Urothelium cell line (cell line): ENCODE data around the gene SF3A2.
"Not testable (repeated sequence)": the region's sequence is repeated elsewhere in the genome, so short reads cannot be mapped to it uniquely, and the experiment has no call there.

Experiments
- DNase-seq: peaks from one replicate; pipeline ENCODE4 v3.0.0; 2011; ENCODE audit warnings: low spot score, mixed read lengths
- FAIRE-seq: peaks from 2 replicates; lab custom pipeline; 2011; peaks lifted over from hg19 to GRCh38; lab: Jason Lieb, UNC

The SF3A2 gene

GRCh38 chr19:2271234-2272103 lies 34.8 kb downstream of the SF3A2 start:
- FAIRE-seq (no peak), DNase-seq (no peak)

GRCh38 chr19:2273356-2274184 lies 36.9 kb downstream of the SF3A2 start:
- no peak for FAIRE-seq
- peak; percentile 85 for DNase-seq

- DNase-seq (no peak), FAIRE-seq (no peak)
These were observed 37.6 kb downstream of the SF3A2 start for GRCh38 chr19:2274185-2274711.

- DNase-seq (peak; percentile 38), FAIRE-seq (no peak)
These were observed 38.4 kb downstream of the SF3A2 start for GRCh38 chr19:2274931-2275535.

GRCh38 chr19:2275588-2276428 lies 39.2 kb downstream of the SF3A2 start:
- FAIRE-seq (no peak), DNase-seq (no peak)

- no peak for DNase-seq
- FAIRE-seq = no peak
These were observed 39.9 kb downstream of the SF3A2 start for GRCh38 chr19:2276429-2276986.

- DNase-seq = no peak
- FAIRE-seq = no peak
These were observed 40.5 kb downstream of the SF3A2 start for GRCh38 chr19:2277138-2277537.

GRCh38 chr19:2278459-2279158 lies 42.0 kb downstream of the SF3A2 start:
- DNase-seq (no peak), FAIRE-seq (no peak)

GRCh38 chr19:2280633-2281264 lies 44.1 kb downstream of the SF3A2 start:
- FAIRE-seq (no peak), DNase-seq (no peak)

GRCh38 chr19:2281265-2282061 lies 44.8 kb downstream of the SF3A2 start:
- DNase-seq, FAIRE-seq: not testable (repeated sequence)

- FAIRE-seq (no peak), DNase-seq (no peak)
These were observed 45.6 kb downstream of the SF3A2 start, which contains the start of gene PEAK3 for GRCh38 chr19:2282062-2282861. Gene PEAK3, minus strand, starts transcription at chr19:2282175. Its CDS starts 1,244 bp downstream, at chr19:2280931.

- DNase-seq (no peak), FAIRE-seq (no peak)
These were observed 46.2 kb downstream of the SF3A2 start for GRCh38 chr19:2282862-2283237.

GRCh38 chr19:2283835-2284507 lies 47.3 kb downstream of the SF3A2 start:
- no peak for FAIRE-seq

GRCh38 chr19:2286402-2287140 lies 49.9 kb downstream of the SF3A2 start:
- FAIRE-seq = no peak
- no peak for DNase-seq

More at GRCh38 chr19:2283835-2284507, 47.3 kb downstream of the SF3A2 start:
- no peak for DNase-seq

- FAIRE-seq (no peak), DNase-seq (no peak)
These were observed 51.1 kb downstream of the SF3A2 start for GRCh38 chr19:2287585-2288337.
